UCSD-AML1 (cell line): ENCODE results near the gene CDC42BPA.
A peak's percentile ranks its signal among the peaks of the same experiment; 100 is the strongest.

ENCODE experiments used
- DNase-seq: peaks from one replicate; lab custom pipeline; 2025; ENCODE audit not compliant: unreplicated experiment; lab: John Stamatoyannopoulos, UW

Gene CDC42BPA

GRCh38 chr1:227070638-227071285, 247.5 kb downstream of the CDC42BPA start:
- no peak for DNase-seq

- no peak for DNase-seq
Measured at GRCh38 chr1:227069490-227069889, 248.8 kb downstream of the CDC42BPA start.

- DNase-seq = no peak
Measured at GRCh38 chr1:227068883-227069282, 249.4 kb downstream of the CDC42BPA start.

- DNase-seq = no peak
Measured at GRCh38 chr1:227066999-227067398, 251.3 kb downstream of the CDC42BPA start.

- no peak for DNase-seq
Measured at GRCh38 chr1:227065311-227065710, 253.0 kb downstream of the CDC42BPA start.

- DNase-seq = no peak
Measured at GRCh38 chr1:227062306-227062705, 256.0 kb downstream of the CDC42BPA start.

GRCh38 chr1:227059076-227059475, 259.2 kb downstream of the CDC42BPA start:
- DNase-seq = no peak

- DNase-seq = peak; percentile 7
Measured at GRCh38 chr1:227058321-227058751, 260.0 kb downstream of the CDC42BPA start.

GRCh38 chr1:227049253-227049652, 269.0 kb downstream of the CDC42BPA start:
- DNase-seq = no peak

GRCh38 chr1:227043755-227044154, 274.5 kb downstream of the CDC42BPA start:
- no peak for DNase-seq

GRCh38 chr1:227042292-227042691, 276.0 kb downstream of the CDC42BPA start:
- no peak for DNase-seq

GRCh38 chr1:227038401-227038800, 279.9 kb downstream of the CDC42BPA start:
- no peak for DNase-seq

- no peak for DNase-seq
Measured at GRCh38 chr1:227037121-227037520, 281.2 kb downstream of the CDC42BPA start.

- DNase-seq = no peak
Measured at GRCh38 chr1:227035316-227035715, 283.0 kb downstream of the CDC42BPA start.

GRCh38 chr1:227033880-227034279, 284.4 kb downstream of the CDC42BPA start:
- DNase-seq = no peak

GRCh38 chr1:227032396-227032795, 285.9 kb downstream of the CDC42BPA start:
- DNase-seq = no peak

- DNase-seq = no peak
Measured at GRCh38 chr1:227016990-227017389, 301.3 kb downstream of the CDC42BPA start.

- DNase-seq = no peak
Measured at GRCh38 chr1:227010645-227011044, 307.6 kb downstream of the CDC42BPA start.

GRCh38 chr1:227009937-227010336, 308.4 kb downstream of the CDC42BPA start:
- DNase-seq = no peak

- no peak for DNase-seq
Measured at GRCh38 chr1:227006226-227006796, 312.0 kb downstream of the CDC42BPA start.

- DNase-seq = no peak
Measured at GRCh38 chr1:227004796-227005195, 313.5 kb downstream of the CDC42BPA start.

- DNase-seq = no peak
Measured at GRCh38 chr1:227003165-227003564, 315.1 kb downstream of the CDC42BPA start.

- no peak for DNase-seq
Measured at GRCh38 chr1:227002531-227003049, 315.7 kb downstream of the CDC42BPA start.
